ENCODE results near the gene DENND1C. TPM values are rescaled to one million over a fixed set of nuclear protein-coding genes. Genes with fewer than 3 reads are reported as not detected.

Gene DENND1C
- total and polyA plus RNA-seq, 9 of the 15 experiments (the other 6 are each of a cell fraction or from before 2014, with no cell fraction given) = 0.03 to 1.2 (median 0.32) TPM; not detected in 1

DNA sequence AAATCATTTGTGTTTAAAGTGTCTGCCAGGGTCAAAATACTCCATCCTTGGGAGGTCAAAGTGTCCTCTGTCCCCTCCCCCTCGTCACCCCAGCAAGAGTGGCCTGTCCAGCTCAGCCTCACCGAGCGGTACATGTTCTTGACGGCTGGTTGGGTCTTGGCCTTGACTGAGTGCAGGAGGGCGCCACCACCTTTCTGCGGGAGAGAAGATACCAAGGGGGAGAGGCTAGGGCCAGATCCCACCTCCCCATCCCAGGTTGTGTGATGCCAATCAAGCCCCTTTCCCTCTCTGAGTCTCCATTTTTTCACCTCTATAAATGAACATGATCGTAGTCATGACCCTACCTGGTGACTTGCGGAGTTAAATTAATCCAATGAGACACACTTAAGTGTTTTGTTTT is 11.4 kb downstream of the DENND1C start:
- in situ Hi-C loops (cut with MboI) (no loop called here), intact Hi-C loops (cut with micrococcal nuclease) (no loop called here)
- WGBS (ENCODE audit: insufficient coverage, low coverage, missing lambda C conversion rate) = 23% methylated on average over 8 of the region's 8 CpGs
- no peaks in the 10 kb centered on the region for H3K79me2 ChIP-seq (ENCODE audit: control insufficient read depth, insufficient read depth, low read length)
- FAIRE-seq = no peak
- ChIA-PET CTCF (ENCODE audit: low intra/inter-chr PET ratio) (no interaction called here), POLR2A (interaction anchor here (0.5 to 1.0 kb wide), 3 partner anchors 11 to 1649 kb away, joined by 3 to 6 read pairs (median 4); no protein-coding TSS in a partner anchor)
- no peaks in the 10 kb centered on the region for H3K9me3 ChIP-seq (replicated peaks; ENCODE audit: control insufficient read depth, insufficient read depth, low read depth, low read length)
- no peak overlapping the region for H3K4me3 ChIP-seq
- no peaks in the 10 kb centered on the region for H4K20me1 ChIP-seq (replicated peaks; ENCODE audit: control insufficient read depth, insufficient read depth, low read length)
- peaks cover 8 to 17% of the 10 kb centered on the region in 2 experiments; a peak in 4 of 5 replicates for H3K27me3 ChIP-seq (ENCODE audit: control insufficient read depth in 2 of 2, insufficient read depth in 2 of 2, low read length in 2 of 2)
- no peak overlapping the region for H2AFZ ChIP-seq (ENCODE audit: low read depth, low read length)
- no peak overlapping the region for H3K9ac ChIP-seq (ENCODE audit: insufficient read depth in 1 of 2, low read depth in 2 of 2, low read length in 2 of 2)
- H3K4me1 ChIP-seq (replicated peaks in 1 of 2; ENCODE audit: control insufficient read depth in 2 of 2, insufficient read depth in 2 of 2, low read length in 2 of 2) = peaks cover 0 to 19% of the 10 kb centered on the region in 2 experiments; a peak in 3 of 5 replicates
- no peaks in the 10 kb centered on the region for H3K9me1 ChIP-seq (ENCODE audit: control insufficient read depth, insufficient read depth, low read length)
- DNase-seq (ENCODE audit: extremely low read depth in 1 of 4, low spot score in 3 of 4) = peak in 2 of 4 experiments; percentile 20 to 28
- ATAC-seq = no peak; the same call in 2 of the 3 replicates
- H3K36me3 ChIP-seq (ENCODE audit: control insufficient read depth, insufficient read depth, low read length) = no peaks in the 10 kb centered on the region
- H3K27ac ChIP-seq (ENCODE audit: extremely low read depth, low read depth, low read length) = no peak overlapping the region
- H3K4me2 ChIP-seq (ENCODE audit: insufficient read depth, low read length) = no peak overlapping the region
- TF ChIP-seq HEY1 (CRISPR knock-in tag; IDR thresholded peaks at IDR 0.05; ENCODE audit: borderline replicate concordance) = no peak
- TF ChIP-seq, protein P1, sequence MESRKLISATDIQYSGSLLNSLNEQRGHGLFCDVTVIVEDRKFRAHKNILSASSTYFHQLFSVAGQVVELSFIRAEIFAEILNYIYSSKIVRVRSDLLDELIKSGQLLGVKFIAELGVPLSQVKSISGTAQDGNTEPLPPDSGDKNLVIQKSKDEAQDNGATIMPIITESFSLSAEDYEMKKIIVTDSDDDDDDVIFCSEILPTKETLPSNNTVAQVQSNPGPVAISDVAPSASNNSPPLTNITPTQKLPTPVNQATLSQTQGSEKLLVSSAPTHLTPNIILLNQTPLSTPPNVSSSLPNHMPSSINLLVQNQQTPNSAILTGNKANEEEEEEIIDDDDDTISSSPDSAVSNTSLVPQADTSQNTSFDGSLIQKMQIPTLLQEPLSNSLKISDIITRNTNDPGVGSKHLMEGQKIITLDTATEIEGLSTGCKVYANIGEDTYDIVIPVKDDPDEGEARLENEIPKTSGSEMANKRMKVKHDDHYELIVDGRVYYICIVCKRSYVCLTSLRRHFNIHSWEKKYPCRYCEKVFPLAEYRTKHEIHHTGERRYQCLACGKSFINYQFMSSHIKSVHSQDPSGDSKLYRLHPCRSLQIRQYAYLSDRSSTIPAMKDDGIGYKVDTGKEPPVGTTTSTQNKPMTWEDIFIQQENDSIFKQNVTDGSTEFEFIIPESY (CRISPR knock-in tag; IDR thresholded peaks at IDR 0.05) = 0 out of 2 replicates have a peak, but pooled peaks have one; percentile 31
- BruUV-seq (replicated peaks) = no TSS peak

DNA sequence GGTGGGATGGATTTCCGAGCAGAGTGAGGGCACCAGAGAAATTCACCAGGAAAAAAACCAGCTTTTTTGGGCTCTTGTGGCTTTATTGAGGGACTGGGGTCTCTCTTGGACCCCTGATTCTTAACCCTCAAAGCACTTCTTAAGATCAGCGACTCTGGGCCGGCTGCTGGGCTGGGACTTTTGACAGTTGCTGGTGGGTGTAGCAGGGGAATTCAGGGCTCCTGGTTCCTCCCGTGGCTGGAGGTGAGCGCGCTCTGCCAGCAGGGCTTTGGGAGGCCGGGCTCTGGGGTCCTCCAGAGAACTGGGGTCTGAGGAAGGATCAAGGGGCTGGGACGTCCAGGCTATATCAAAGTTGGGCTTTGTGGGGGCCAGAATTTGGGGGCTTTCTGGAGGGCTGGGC is 14.2 kb downstream of the DENND1C start:
- H3K4me3 ChIP-seq = no peak overlapping the region
- no peaks in the 10 kb centered on the region for H3K79me2 ChIP-seq (ENCODE audit: control insufficient read depth, insufficient read depth, low read length)
- H4K20me1 ChIP-seq (replicated peaks; ENCODE audit: control insufficient read depth, insufficient read depth, low read length) = no peaks in the 10 kb centered on the region
- H3K9ac ChIP-seq (ENCODE audit: insufficient read depth in 1 of 2, low read depth in 2 of 2, low read length in 2 of 2) = no peak overlapping the region
- ATAC-seq (no peak), DNase-seq (ENCODE audit: extremely low read depth in 1 of 4, low spot score in 3 of 4) (peak in 1 of 4 experiments; percentile 4), FAIRE-seq (no peak)
- no TSS peak for BruUV-seq (replicated peaks)
- 19% methylated on average over 8 of the region's 8 CpGs for WGBS (ENCODE audit: insufficient coverage, low coverage, missing lambda C conversion rate)
- no peak overlapping the region for H3K4me2 ChIP-seq (ENCODE audit: insufficient read depth, low read length)
- peaks cover under 1 to 28% of the 10 kb centered on the region in 2 experiments; a peak in 3 of 5 replicates for H3K4me1 ChIP-seq (replicated peaks in 1 of 2; ENCODE audit: control insufficient read depth in 2 of 2, insufficient read depth in 2 of 2, low read length in 2 of 2)
- H3K36me3 ChIP-seq (ENCODE audit: control insufficient read depth, insufficient read depth, low read length) = no peaks in the 10 kb centered on the region
- intact Hi-C loops (cut with micrococcal nuclease) = no loop called here
- no peaks in the 10 kb centered on the region for H3K9me3 ChIP-seq (replicated peaks; ENCODE audit: control insufficient read depth, insufficient read depth, low read depth, low read length)
- in situ Hi-C loops (cut with MboI) = no loop called here
- H2AFZ ChIP-seq (ENCODE audit: low read depth, low read length) = no peak overlapping the region
- ChIA-PET POLR2A (interaction anchor here (0.9 kb wide), 2 partner anchors 9 to 31 kb away, joined by 3 to 4 read pairs; no protein-coding TSS in a partner anchor), CTCF (ENCODE audit: low intra/inter-chr PET ratio) (interaction anchor here (0.7 kb wide), 1 partner anchor 249 kb away, joined by 3 read pairs; no protein-coding TSS in a partner anchor)
- peaks cover 8 to 21% of the 10 kb centered on the region in 2 experiments for H3K27me3 ChIP-seq (ENCODE audit: control insufficient read depth in 2 of 2, insufficient read depth in 2 of 2, low read length in 2 of 2)
- H3K27ac ChIP-seq (ENCODE audit: extremely low read depth, low read depth, low read length) = no peak overlapping the region
- H3K9me1 ChIP-seq (ENCODE audit: control insufficient read depth, insufficient read depth, low read length) = no peaks in the 10 kb centered on the region
- TF ChIP-seq, protein P2, sequence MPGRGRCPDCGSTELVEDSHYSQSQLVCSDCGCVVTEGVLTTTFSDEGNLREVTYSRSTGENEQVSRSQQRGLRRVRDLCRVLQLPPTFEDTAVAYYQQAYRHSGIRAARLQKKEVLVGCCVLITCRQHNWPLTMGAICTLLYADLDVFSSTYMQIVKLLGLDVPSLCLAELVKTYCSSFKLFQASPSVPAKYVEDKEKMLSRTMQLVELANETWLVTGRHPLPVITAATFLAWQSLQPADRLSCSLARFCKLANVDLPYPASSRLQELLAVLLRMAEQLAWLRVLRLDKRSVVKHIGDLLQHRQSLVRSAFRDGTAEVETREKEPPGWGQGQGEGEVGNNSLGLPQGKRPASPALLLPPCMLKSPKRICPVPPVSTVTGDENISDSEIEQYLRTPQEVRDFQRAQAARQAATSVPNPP (IDR thresholded peaks at IDR 0.05; ENCODE audit: borderline replicate concordance, insufficient read depth, insufficient read length) = no peak
- TF ChIP-seq TAF7 (tag; IDR thresholded peaks at IDR 0.05) (no peak), SMARCB1 (IDR thresholded peaks at IDR 0.05; ENCODE audit: insufficient read length, low read depth) (no peak), ARID1B (IDR thresholded peaks at IDR 0.05) (no peak)
- TF ChIP-seq, protein P3, sequence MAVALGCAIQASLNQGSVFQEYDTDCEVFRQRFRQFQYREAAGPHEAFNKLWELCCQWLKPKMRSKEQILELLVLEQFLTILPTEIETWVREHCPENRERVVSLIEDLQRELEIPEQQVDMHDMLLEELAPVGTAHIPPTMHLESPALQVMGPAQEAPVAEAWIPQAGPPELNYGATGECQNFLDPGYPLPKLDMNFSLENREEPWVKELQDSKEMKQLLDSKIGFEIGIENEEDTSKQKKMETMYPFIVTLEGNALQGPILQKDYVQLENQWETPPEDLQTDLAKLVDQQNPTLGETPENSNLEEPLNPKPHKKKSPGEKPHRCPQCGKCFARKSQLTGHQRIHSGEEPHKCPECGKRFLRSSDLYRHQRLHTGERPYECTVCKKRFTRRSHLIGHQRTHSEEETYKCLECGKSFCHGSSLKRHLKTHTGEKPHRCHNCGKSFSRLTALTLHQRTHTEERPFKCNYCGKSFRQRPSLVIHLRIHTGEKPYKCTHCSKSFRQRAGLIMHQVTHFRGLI (CRISPR knock-in tag; IDR thresholded peaks at IDR 0.05) = no peak

Measured in K562 (cell line).